H1 (cell line): ENCODE measurements around the gene NDUFA7.

Experiments
- EZH2 ChIP-seq: fragments of 200-600 bp; sonication (generic); IDR thresholded peaks from 2 replicates; pipeline ENCODE4 v1.7.1; 2012; ENCODE audit warnings: low read depth, mild to moderate bottlenecking, moderate library complexity, low read length, inconsistent platforms; ENCODE audit not compliant: severe bottlenecking
- HDAC2 ChIP-seq, 2 experiments: fragments of 300-600 bp in 1 of 2; sonication (generic) in 1 of 2; IDR thresholded peaks; 2 replicates each; pipeline ENCODE4 v1.6.1; 2011 to 2012; ENCODE audit warnings: low read depth in 2 of 2, low read length in 2 of 2, mild to moderate bottlenecking in 2 of 2, moderate library complexity in 2 of 2, borderline replicate concordance in 1 of 2, inconsistent platforms in 1 of 2
- JUN ChIP-seq: IDR thresholded peaks from 2 replicates; pipeline ENCODE4 v1.6.1; 2011; ENCODE audit warnings: low read depth, mild to moderate bottlenecking, improper control_type of control experiment, low read length
- KDM1A ChIP-seq: fragments of 200-600, 300-600 bp; sonication (generic); IDR thresholded peaks from 2 replicates; pipeline ENCODE4 v1.7.1; 2016; ENCODE audit warnings: mild to moderate bottlenecking, low read length, borderline replicate concordance
- POLR2A ChIP-seq, 2 experiments: IDR thresholded peaks; 1 replicate in 1 of 2; 2 replicates in 1 of 2; pipeline ENCODE4 v1.6.1; 2011; ENCODE audit warnings: low read depth in 2 of 2, low read length in 2 of 2, mild to moderate bottlenecking in 2 of 2; ENCODE audit errors: control extremely low read depth in 1 of 2
- POLR2AphosphoS5 ChIP-seq: IDR thresholded peaks from 2 replicates; pipeline ENCODE4 v1.6.1; 2011; ENCODE audit warnings: low read depth, low read length
- POU5F1 ChIP-seq: IDR thresholded peaks from 2 replicates; pipeline ENCODE4 v1.6.1; 2011; ENCODE audit warnings: low read depth, mild to moderate bottlenecking, low read length, moderate library complexity
- RNF2 ChIP-seq: fragments of 200-900, 300-1000 bp; sonication (generic); IDR thresholded peaks from 2 replicates; pipeline ENCODE4 v1.7.1; 2016; ENCODE audit warnings: borderline replicate concordance, low read depth, mild to moderate bottlenecking, antibody characterized with exemption, low read length; ENCODE audit not compliant: poor library complexity, severe bottlenecking; ENCODE audit errors: missing control alignments
- TF ChIP-seq, protein P1 (sequence below), 3 experiments: IDR thresholded peaks; 1 replicate in 2 of 3; 2 replicates in 1 of 3; pipeline versions ENCODE4 v1.5.1 to v1.6.1; 2011; ENCODE audit warnings: low read length in 3 of 3, mild to moderate bottlenecking in 3 of 3, inconsistent platforms in 2 of 3, low read depth in 1 of 3, moderate library complexity in 1 of 3; ENCODE audit not compliant: insufficient read depth in 1 of 3; ENCODE audit errors: control extremely low read depth in 1 of 3
- TF ChIP-seq, protein P2 (sequence below): IDR thresholded peaks from 2 replicates; pipeline ENCODE4 v1.6.1; 2012; ENCODE audit warnings: low read length, inconsistent platforms
- TF ChIP-seq, protein P3 (sequence below): IDR thresholded peaks from 2 replicates; pipeline ENCODE4 v1.6.1; 2012; ENCODE audit warnings: inconsistent platforms
- TF ChIP-seq, protein P4 (sequence below): IDR thresholded peaks from 2 replicates; pipeline ENCODE4 v1.6.1; 2011; ENCODE audit warnings: low read depth, mild to moderate bottlenecking, low read length; ENCODE audit not compliant: insufficient read depth

DNA sequence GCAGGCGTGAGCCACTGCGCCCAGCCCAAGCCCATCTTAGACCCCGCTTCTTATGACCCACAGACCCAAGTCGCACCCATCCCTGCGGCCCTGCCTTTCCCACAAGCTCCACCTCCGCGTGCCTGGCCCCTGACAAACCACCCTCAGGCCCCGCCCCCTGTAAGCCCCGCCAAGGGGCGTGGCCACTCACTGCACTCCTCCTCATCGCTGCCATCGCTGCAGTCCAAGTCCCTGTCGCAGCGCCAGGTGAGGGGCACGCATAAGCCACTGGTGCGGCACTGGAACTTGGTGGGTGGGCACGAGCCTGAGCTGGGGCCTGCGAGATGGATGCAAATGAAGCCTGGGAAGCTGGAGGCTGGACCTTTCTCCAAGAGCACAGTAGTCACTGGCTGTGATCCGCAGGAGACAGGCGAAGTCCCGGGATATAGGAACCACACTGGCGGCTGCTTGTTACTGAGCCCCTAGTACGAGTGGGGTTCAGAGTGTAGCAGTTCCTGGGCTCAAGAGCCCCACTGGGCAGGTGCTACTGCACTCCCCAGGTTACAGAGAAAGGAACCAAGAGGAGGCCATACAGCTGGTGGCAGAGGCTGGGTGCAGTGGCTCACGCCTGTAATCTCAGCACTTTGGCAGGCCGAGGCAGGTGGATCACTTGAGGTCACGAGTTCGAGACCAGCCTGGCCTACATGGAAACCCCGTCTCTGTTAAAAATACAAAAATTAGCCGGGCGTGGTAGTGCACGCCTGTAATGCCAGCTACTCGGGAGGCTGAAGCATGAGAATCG, 16.1 kb downstream of the NDUFA7 start:
- TF ChIP-seq, protein P1, sequence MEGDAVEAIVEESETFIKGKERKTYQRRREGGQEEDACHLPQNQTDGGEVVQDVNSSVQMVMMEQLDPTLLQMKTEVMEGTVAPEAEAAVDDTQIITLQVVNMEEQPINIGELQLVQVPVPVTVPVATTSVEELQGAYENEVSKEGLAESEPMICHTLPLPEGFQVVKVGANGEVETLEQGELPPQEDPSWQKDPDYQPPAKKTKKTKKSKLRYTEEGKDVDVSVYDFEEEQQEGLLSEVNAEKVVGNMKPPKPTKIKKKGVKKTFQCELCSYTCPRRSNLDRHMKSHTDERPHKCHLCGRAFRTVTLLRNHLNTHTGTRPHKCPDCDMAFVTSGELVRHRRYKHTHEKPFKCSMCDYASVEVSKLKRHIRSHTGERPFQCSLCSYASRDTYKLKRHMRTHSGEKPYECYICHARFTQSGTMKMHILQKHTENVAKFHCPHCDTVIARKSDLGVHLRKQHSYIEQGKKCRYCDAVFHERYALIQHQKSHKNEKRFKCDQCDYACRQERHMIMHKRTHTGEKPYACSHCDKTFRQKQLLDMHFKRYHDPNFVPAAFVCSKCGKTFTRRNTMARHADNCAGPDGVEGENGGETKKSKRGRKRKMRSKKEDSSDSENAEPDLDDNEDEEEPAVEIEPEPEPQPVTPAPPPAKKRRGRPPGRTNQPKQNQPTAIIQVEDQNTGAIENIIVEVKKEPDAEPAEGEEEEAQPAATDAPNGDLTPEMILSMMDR (IDR thresholded peaks at IDR 0.05; ENCODE audit: control extremely low read depth in 1 of 3, insufficient read depth in 1 of 3, low read depth in 1 of 3, low read length in 3 of 3), result no peak
- TF ChIP-seq POLR2A (IDR thresholded peaks at IDR 0.05; ENCODE audit: control extremely low read depth in 1 of 2, low read depth in 2 of 2, low read length in 2 of 2) (no peak), POLR2AphosphoS5 (no peak), HDAC2 (IDR thresholded peaks at IDR 0.05; ENCODE audit: borderline replicate concordance in 1 of 2, low read depth in 2 of 2, low read length in 2 of 2) (no peak), POU5F1 (no peak), JUN (no peak), RNF2 (no peak), KDM1A (no peak), EZH2 (no peak)
- TF ChIP-seq, protein P2, sequence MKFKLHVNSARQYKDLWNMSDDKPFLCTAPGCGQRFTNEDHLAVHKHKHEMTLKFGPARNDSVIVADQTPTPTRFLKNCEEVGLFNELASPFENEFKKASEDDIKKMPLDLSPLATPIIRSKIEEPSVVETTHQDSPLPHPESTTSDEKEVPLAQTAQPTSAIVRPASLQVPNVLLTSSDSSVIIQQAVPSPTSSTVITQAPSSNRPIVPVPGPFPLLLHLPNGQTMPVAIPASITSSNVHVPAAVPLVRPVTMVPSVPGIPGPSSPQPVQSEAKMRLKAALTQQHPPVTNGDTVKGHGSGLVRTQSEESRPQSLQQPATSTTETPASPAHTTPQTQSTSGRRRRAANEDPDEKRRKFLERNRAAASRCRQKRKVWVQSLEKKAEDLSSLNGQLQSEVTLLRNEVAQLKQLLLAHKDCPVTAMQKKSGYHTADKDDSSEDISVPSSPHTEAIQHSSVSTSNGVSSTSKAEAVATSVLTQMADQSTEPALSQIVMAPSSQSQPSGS, result no peak
- TF ChIP-seq, protein P3, sequence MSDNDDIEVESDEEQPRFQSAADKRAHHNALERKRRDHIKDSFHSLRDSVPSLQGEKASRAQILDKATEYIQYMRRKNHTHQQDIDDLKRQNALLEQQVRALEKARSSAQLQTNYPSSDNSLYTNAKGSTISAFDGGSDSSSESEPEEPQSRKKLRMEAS, result no peak
- TF ChIP-seq, protein P4, sequence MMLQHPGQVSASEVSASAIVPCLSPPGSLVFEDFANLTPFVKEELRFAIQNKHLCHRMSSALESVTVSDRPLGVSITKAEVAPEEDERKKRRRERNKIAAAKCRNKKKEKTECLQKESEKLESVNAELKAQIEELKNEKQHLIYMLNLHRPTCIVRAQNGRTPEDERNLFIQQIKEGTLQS, result no peak
